T-helper 17 cell (primary cell): ENCODE measurements around the gene ABLIM2. TPM values are rescaled to one million over a fixed set of nuclear protein-coding genes. Genes with fewer than 3 reads are reported as not detected.

Experiments used
- ATAC-seq: fragments of 150-1000 bp; cut with Tn5 transposase; 2 replicates; pipeline ENCODE4 v1.10.0; 2021; ENCODE audit warnings: mild to moderate bottlenecking, moderate library complexity
- DNase-seq, 3 donors: peaks; one replicate each; pipeline versions ENCODE4 v3.0.0 to v3.0.0-alpha.2; 2020 to 2021
- H3K9me3 ChIP-seq: one replicate; pipeline ENCODE4 v1.7.0; 2013; ENCODE audit warnings: low read length, mild to moderate bottlenecking; ENCODE audit not compliant: control insufficient read depth, poor library complexity, severe bottlenecking
- H3K27ac Mint-ChIP-seq: one replicate; pipeline ENCODE4 v1.8.0; 2022; ENCODE audit warnings: mild to moderate bottlenecking, moderate library complexity, mixed read lengths
- H3K27me3 Mint-ChIP-seq: one replicate; pipeline ENCODE4 v1.8.0; 2022; ENCODE audit warnings: mixed read lengths
- H3K36me3 Mint-ChIP-seq: one replicate; pipeline ENCODE4 v1.8.0; 2022; ENCODE audit warnings: low read depth, mixed read lengths
- H3K4me1 Mint-ChIP-seq: one replicate; pipeline ENCODE4 v1.8.0; 2022; ENCODE audit warnings: mild to moderate bottlenecking, mixed read lengths
- H3K4me3 Mint-ChIP-seq: one replicate; pipeline ENCODE4 v1.8.0; 2022; ENCODE audit warnings: mild to moderate bottlenecking, moderate library complexity, mixed read lengths
- total RNA-seq, 4 donors: library from RNA in 2 of 4; stranded (reverse) in 2 of 4; gene quantifications; one replicate each; pipeline ENCODE4 v1.2.3 and lab custom pipeline; 2022 to 2026

ABLIM2 gene
- total RNA-seq, 2 donors from 2014 or later, result 4.1 to 4.3 TPM

DNA sequence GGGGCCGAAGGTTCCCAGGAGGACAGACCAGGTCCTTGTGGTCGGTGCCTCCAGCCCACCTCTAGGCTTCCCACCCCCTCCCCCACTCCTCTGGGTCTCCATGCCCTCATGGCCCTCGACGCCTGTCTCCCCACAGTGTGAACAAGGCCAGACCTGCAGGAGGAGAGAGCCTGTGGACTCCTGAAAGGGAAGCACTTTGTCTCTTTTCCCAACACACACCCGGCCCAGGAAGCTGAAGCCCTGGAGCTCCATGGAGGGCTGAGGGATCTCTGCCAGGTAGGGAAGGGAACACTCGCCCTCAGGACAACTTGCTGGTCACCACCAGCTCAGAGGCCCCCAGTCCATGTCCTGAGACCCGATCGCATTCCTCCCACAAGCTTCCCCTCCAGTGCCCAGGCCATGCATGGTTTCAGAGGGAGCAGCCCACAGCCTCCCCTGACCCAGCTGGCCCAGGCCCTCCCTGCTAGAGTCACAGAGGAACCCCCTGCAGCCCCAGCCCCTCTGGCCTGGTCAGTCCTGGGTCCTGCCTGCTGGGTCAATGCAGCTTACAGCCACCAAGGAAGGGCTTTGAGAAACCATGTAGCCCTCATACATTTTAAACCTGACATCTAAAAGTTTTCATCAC is 60.8 kb downstream of the ABLIM2 start:
- H3K4me3 Mint-ChIP-seq, result no peak overlapping the region
- peaks cover 2% of the 10 kb centered on the region for H3K4me1 Mint-ChIP-seq
- H3K27me3 Mint-ChIP-seq, result no peaks in the 10 kb centered on the region
- H3K27ac Mint-ChIP-seq, result no peak overlapping the region
- DNase-seq, result no peak
- H3K9me3 ChIP-seq, result no peaks in the 10 kb centered on the region
- peaks cover 2% of the 10 kb centered on the region for H3K36me3 Mint-ChIP-seq
- ATAC-seq, result no peak

DNA sequence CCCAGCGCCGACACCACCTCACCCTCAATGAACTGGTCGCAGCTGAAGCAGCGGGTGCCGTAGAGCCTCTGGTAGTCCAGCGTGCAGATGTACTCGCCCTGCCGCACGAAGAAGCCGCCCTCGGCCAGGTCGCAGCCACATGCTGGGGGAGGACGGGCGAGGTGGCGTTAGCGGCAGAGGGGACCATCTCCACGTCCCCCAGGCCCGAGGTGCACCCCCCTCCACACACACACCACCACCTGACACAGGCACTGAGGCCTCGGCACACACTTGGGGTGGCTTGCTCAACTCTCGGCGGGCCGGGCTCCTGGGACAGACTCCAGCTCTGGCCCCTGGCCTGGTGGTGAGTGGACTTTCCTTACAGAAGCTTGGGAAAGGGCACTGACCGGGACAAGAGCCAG is 61.5 kb downstream of the ABLIM2 start:
- H3K27me3 Mint-ChIP-seq, result no peaks in the 10 kb centered on the region

DNA sequence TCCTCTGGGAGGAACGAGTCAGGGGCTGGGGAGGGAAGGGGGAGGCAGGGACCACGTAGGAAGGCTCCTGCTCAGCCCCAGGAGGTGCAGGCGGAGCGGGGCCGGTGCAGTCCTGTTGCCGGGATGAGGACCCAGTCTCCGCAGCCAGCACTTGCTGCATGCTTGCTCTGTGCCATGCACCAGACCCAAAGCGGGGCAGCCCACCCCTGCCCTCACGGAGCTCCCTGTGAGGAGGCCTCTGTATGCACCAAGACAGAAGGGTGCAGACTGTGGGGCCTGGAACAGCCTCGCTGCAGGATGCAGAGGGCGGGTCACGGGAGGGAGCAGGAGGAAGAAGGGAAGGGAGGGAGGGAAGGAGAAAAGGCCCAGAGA is 61.9 kb downstream of the ABLIM2 start:
- H3K4me1 Mint-ChIP-seq, result peaks cover 2% of the 10 kb centered on the region
- no peak overlapping the region for H3K4me3 Mint-ChIP-seq
- H3K27ac Mint-ChIP-seq, result no peak overlapping the region
- ATAC-seq (no peak), DNase-seq (no peak)
- H3K36me3 Mint-ChIP-seq, result no peaks in the 10 kb centered on the region
- H3K9me3 ChIP-seq, result no peaks in the 10 kb centered on the region
- H3K27me3 Mint-ChIP-seq, result no peaks in the 10 kb centered on the region

More for the DNA sequence above, 61.5 kb downstream of the ABLIM2 start:
- Mint-ChIP-seq H3K27ac (no peak overlapping the region), H3K4me1 (peaks cover 2% of the 10 kb centered on the region), H3K36me3 (peaks cover 1% of the 10 kb centered on the region), H3K4me3 (no peak overlapping the region)
- DNase-seq (no peak), ATAC-seq (no peak)
- no peaks in the 10 kb centered on the region for H3K9me3 ChIP-seq

DNA sequence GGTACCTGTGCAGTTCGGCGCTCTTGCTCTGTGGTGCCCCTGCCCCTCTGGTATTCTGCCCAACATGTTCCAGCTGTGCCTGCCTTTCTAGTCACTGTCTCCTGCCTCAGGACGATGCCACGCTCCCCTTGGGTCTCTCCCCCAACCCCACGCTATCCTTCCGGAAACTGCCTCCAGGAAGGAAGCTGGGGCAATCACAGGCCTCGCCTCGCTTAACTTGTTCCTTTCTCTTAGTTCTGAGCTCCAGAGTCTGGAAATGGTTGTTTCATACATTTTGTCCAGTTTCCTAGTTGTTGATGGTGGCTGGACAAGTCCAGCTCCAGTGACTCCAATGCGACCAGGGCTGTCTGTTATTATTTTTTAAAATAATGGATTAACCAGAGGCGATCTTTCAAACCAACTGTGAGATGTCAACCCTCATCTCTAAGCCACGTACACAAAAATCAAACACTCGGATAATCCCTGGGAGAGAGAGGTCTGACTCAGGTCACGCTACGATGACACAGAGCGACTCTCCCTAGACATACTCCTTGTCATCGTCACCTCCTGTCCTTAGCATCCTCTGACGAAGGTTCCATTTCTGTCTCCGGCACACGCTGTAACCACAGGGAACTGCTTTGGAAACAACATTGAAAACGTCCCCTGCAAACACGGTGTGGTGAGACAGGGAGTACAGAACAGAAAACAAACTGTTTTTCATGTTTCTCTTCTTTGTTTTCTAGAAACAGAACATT is 62.5 kb downstream of the ABLIM2 start:
- Mint-ChIP-seq H3K27me3 (no peaks in the 10 kb centered on the region), H3K4me1 (peaks cover 2% of the 10 kb centered on the region), H3K36me3 (no peaks in the 10 kb centered on the region), H3K27ac (no peak overlapping the region), H3K4me3 (no peak overlapping the region)
- ATAC-seq, result no peak
- no peak for DNase-seq
- no peaks in the 10 kb centered on the region for H3K9me3 ChIP-seq

DNA sequence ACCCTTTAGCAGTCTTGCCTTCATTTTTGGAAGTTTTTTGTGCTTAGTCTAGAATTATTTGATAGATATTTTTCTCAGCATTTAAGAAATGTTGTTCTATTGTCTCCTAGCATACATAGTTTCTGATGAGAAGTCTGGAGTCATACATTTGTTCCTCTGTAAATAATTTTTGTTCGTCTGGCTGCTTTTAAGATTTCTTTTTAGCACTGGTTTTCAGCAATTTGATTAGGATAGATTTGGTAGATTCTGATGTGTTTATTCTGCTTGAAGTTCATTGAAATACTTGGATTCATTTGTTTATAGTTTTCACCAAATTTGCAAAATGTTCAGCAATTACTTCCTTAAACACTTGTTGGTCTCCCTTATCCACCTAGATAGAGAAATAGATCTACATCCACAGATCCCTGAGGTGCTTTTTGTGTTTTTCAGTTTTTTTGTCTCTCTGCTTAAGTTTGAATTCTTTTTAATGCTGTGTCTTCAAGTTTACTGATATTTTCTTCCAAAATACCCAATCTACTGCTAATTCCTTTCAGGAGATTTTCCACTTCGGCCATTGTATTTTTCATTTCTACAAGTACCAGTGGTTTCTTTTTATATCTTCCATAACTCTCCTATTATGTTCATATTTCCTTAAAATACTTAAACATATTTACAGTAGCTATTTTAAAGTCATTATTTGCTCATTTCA is 64.9 kb downstream of the ABLIM2 start:
- Mint-ChIP-seq H3K27ac (no peak overlapping the region), H3K4me3 (no peak overlapping the region), H3K4me1 (no peaks in the 10 kb centered on the region), H3K36me3 (no peaks in the 10 kb centered on the region), H3K27me3 (no peaks in the 10 kb centered on the region)
- no peak for DNase-seq
- H3K9me3 ChIP-seq, result no peaks in the 10 kb centered on the region
- no peak for ATAC-seq

DNA sequence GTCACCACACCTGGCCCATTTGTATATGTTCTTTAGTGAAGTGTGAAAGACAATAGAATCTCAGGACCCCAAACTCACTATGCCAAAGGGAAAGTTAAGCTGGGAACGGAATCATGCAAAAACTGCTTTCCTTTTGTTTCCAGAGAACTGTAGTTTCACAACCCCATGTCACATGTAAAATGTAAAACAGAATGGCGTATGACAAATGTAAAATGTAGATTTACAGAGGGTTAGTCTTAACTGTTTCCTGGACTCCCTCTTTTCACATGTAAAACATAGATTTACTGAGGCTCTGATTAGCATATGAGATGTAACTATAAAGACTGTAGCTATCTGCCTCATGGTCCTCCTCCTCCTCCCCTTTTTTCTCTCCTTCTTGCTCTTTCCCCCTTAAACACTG is 66.3 kb downstream of the ABLIM2 start:
- Mint-ChIP-seq H3K4me3 (no peak overlapping the region), H3K36me3 (no peaks in the 10 kb centered on the region), H3K27ac (no peak overlapping the region), H3K27me3 (no peaks in the 10 kb centered on the region), H3K4me1 (no peaks in the 10 kb centered on the region)
- no peak for DNase-seq
- no peak for ATAC-seq
- H3K9me3 ChIP-seq, result no peaks in the 10 kb centered on the region

DNA sequence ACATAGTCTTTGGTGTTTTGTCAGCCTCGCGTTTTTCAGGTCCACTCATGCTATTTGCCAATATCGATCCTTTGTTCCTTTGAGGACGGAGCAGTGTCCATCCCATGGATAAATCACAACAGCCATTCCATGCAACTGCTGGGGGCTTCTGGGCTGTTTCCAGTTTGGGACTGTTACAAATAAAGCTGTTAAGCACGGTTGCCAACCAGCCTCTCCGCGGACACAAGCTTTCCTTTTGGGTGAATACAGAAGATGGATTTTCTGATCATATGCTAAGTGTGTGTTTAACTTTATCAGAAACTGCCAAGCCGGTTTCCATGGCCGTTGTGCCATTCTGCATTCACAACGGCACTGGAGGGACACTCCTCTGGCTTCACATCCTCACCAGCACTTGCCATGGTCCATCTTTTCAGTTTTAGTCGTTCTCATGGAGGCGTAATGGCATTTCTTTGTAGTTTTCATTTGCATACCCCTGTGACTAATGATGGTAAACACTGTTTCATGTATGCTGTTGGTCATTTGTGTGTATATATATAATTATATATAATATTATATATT is 67.8 kb downstream of the ABLIM2 start:
- no peak overlapping the region for H3K4me3 Mint-ChIP-seq
- H3K9me3 ChIP-seq, result no peaks in the 10 kb centered on the region
- ATAC-seq (no peak), DNase-seq (no peak)
- H3K27me3 Mint-ChIP-seq, result no peaks in the 10 kb centered on the region
- H3K27ac Mint-ChIP-seq, result no peak overlapping the region
- H3K36me3 Mint-ChIP-seq, result no peaks in the 10 kb centered on the region
- H3K4me1 Mint-ChIP-seq, result no peaks in the 10 kb centered on the region

DNA sequence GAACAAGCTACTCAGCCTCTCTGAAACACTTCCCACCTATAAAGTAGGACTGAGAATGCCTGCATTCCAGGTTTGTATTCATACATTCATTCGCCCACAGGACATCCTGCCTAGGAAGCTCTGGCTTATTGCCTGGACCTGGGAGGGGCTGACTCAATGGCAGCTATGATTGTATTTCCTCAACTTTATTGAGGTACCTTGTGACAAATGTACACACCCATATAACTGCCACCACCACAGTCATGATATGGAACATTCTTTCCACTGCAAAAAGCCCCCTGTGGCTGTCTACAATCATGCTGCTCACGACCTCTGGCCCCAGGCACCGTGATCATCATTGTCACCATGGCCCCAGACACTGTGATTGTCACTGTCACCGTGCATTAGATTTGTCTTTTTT is 68.3 kb downstream of the ABLIM2 start:
- Mint-ChIP-seq H3K36me3 (no peaks in the 10 kb centered on the region), H3K4me1 (no peaks in the 10 kb centered on the region), H3K27ac (no peak overlapping the region), H3K4me3 (no peak overlapping the region), H3K27me3 (no peaks in the 10 kb centered on the region)
- no peak for ATAC-seq
- no peak for DNase-seq
- no peaks in the 10 kb centered on the region for H3K9me3 ChIP-seq

DNA sequence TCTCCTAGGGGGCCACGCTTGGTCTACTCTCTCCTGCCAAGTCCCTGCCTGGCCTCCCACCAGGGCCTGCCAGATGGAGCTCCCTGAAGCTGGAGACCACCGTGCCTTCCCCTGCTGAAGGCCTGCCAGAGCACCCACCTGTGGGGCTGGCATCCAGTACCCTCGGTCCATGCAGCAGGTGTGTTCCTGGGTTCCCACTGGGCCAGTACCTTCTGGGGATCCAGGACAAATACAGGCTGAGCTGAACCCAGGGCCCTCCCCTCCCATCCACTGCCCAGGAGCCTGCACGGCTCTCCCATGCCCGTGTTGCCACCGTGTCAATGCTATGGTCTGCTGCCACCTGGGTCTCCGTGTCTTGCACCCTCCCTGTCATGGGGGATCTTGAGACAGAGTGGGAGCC is 68.8 kb downstream of the ABLIM2 start:
- no peaks in the 10 kb centered on the region for H3K9me3 ChIP-seq
- no peak for DNase-seq
- Mint-ChIP-seq H3K27me3 (no peaks in the 10 kb centered on the region), H3K4me3 (no peak overlapping the region), H3K36me3 (no peaks in the 10 kb centered on the region), H3K4me1 (no peaks in the 10 kb centered on the region), H3K27ac (no peak overlapping the region)
- no peak for ATAC-seq

DNA sequence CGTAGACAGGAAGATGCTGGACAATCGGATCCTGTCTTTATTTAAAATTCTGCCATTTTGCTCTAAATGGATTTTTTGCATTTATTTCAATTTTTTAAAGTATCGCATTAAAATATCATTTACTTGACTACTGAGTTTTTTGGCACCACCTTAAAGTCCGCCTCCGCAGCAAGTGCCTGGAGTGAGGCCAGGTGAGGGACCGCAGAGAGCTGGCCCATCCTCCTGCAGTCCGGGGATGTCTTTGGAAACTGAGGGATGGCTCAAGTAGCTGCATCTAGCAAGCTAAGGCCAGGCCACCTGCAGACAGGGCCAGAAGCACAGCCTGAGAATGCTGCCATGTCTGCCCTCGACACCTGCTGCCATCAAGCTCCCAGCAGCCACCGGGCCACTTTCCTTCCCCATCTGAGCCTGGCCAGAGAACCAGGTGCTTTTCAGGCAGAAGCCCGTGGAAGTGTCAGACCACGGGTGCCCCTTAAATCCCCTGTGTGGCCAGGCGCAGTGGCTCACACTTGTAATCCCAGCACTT is 69.6 kb downstream of the ABLIM2 start:
- Mint-ChIP-seq H3K4me1 (no peaks in the 10 kb centered on the region), H3K27me3 (no peaks in the 10 kb centered on the region), H3K4me3 (no peak overlapping the region), H3K36me3 (no peaks in the 10 kb centered on the region), H3K27ac (no peak overlapping the region)
- ATAC-seq, result no peak
- no peak for DNase-seq
- H3K9me3 ChIP-seq, result no peaks in the 10 kb centered on the region

DNA sequence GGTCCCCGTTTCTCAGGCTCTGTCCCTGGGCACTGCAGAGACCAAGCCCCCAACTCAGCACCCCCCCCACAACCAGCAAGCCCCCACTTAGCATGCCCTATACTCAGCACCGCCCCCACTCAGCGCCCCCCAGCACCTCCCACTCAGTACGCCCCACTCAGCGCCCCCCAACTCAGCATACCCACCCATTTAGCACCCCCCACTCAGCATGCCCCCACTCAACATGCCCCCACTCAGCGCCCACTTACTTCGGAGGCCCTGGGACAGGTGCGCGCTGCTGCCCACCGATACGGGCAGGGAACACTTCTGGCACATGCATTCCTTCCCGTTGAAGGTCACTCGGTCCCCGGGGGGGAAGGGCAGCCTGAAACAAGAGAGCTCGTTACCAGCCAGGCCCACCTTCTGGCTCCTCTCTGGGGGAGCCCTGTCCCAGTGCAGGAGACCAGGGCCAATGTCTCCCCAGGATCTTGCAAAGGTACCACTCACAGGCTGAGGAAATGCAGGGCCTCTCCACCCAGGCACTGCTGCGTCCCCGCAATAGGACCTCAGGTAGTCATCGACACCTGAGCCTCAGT is 70.6 kb downstream of the ABLIM2 start:
- H3K9me3 ChIP-seq, result no peaks in the 10 kb centered on the region
- DNase-seq (no peak), ATAC-seq (no peak)
- H3K36me3 Mint-ChIP-seq, result no peaks in the 10 kb centered on the region
- H3K4me1 Mint-ChIP-seq, result peaks cover 3% of the 10 kb centered on the region
- H3K27me3 Mint-ChIP-seq, result no peaks in the 10 kb centered on the region
- no peak overlapping the region for H3K27ac Mint-ChIP-seq
- H3K4me3 Mint-ChIP-seq, result no peak overlapping the region

DNA sequence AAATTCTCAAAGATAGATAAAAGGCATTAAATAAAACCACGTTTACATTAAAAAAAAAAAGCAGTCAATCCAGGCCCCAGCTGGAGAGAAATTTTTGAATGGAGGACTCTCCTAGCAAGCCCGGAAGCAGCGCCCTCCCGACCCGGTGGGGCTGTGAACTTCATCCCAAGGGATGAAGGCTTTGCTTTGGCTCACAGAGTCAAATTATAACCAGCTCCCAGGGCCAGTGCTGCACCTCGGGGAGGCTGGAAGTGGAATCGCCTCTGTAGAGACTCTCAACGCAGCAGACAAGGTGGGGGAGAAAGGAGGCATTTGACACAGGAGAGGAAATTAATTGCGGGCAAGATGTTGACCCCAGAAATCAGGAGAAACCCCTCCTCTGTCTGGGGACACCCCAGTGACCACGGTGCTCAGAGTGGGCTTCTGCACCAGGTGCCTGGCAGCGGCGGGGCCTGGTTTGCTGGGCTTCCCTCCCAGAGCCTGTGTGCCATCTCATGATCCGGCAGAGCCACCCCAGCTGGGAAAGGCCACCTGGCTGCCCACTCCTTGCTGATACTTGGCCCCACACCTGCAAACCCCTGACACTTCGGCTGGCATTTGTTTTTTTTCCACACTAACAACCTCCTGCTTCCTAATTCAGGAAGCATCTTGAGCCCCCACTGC is 71.7 kb downstream of the ABLIM2 start:
- no peaks in the 10 kb centered on the region for H3K9me3 ChIP-seq
- ATAC-seq (no peak), DNase-seq (no peak)
- peaks cover under 1% of the 10 kb centered on the region for H3K36me3 Mint-ChIP-seq
- H3K27ac Mint-ChIP-seq, result peak overlapping the region; percentile 34
- H3K4me3 Mint-ChIP-seq, result no peak overlapping the region
- peaks cover 3% of the 10 kb centered on the region for H3K4me1 Mint-ChIP-seq
- no peaks in the 10 kb centered on the region for H3K27me3 Mint-ChIP-seq
